ENCODE results near the gene EML5.

EML5 gene

GRCh38 chr14:88612981-88613380, 179.8 kb downstream of the EML5 start:
- no peak for DNase-seq

- DNase-seq, result no peak
Observed at GRCh38 chr14:88611878-88612277, 180.9 kb downstream of the EML5 start.

- DNase-seq, result no peak
Observed at GRCh38 chr14:88607829-88608228, 184.9 kb downstream of the EML5 start.

GRCh38 chr14:88605594-88605993, 187.2 kb downstream of the EML5 start:
- DNase-seq, result no peak

GRCh38 chr14:88604212-88604611, 188.5 kb downstream of the EML5 start:
- DNase-seq, result no peak

- no peak for DNase-seq
Observed at GRCh38 chr14:88599761-88600439, 192.9 kb downstream of the EML5 start.

- DNase-seq, result no peak
Observed at GRCh38 chr14:88599326-88599725, 193.4 kb downstream of the EML5 start.

- no peak for DNase-seq
Observed at GRCh38 chr14:88598097-88598675, 194.6 kb downstream of the EML5 start.

- no peak for DNase-seq
Observed at GRCh38 chr14:88597601-88598000, 195.2 kb downstream of the EML5 start.

GRCh38 chr14:88597038-88597437, 195.7 kb downstream of the EML5 start:
- no peak for DNase-seq

- no peak for DNase-seq
Observed at GRCh38 chr14:88592031-88592430, 200.7 kb downstream of the EML5 start.

- DNase-seq, result no peak
Observed at GRCh38 chr14:88590173-88590572, 202.6 kb downstream of the EML5 start.

GRCh38 chr14:88588081-88588480, 204.7 kb downstream of the EML5 start:
- DNase-seq, result no peak

GRCh38 chr14:88584451-88584850, 208.3 kb downstream of the EML5 start:
- DNase-seq, result no peak

GRCh38 chr14:88576222-88576621, 216.5 kb downstream of the EML5 start:
- DNase-seq, result no peak

- no peak for DNase-seq
Observed at GRCh38 chr14:88572117-88572516, 220.6 kb downstream of the EML5 start.

- no peak for DNase-seq
Observed at GRCh38 chr14:88568196-88568595, 224.6 kb downstream of the EML5 start.

GRCh38 chr14:88565427-88565826, 227.3 kb downstream of the EML5 start:
- no peak for DNase-seq

- DNase-seq, result no peak
Observed at GRCh38 chr14:88563845-88564244, 228.9 kb downstream of the EML5 start.

- peak; percentile 86 for DNase-seq
Observed at GRCh38 chr14:88562831-88563686, 229.7 kb downstream of the EML5 start, which contains the start of gene ZC3H14. Gene ZC3H14, plus strand, starts transcription at chr14:88563037. Its CDS starts 97 bp downstream, at chr14:88563134.

- DNase-seq, result no peak
Observed at GRCh38 chr14:88562532-88562830, 230.3 kb downstream of the EML5 start.

All from GDM1 (cell line).